Breast epithelium (tissue), 4 donors: Measurements from ENCODE around the gene ZSWIM1. TPM values are rescaled to one million over a fixed set of nuclear protein-coding genes. Genes with fewer than 3 reads are reported as not detected.

ENCODE experiments used
- DNase-seq, 2 donors: peaks; one replicate each; pipeline ENCODE4 v3.0.0-alpha.2; 2019; ENCODE audit warnings: low spot score in 2 of 2
- H3K27ac ChIP-seq, 2 donors: fragments of 200-600 bp; sonication (generic) in 1 of 2; one replicate each; pipeline ENCODE4 v1.5.1; 2016 to 2019; ENCODE audit warnings: mild to moderate bottlenecking in 1 of 2
- H3K27me3 ChIP-seq, 2 donors: fragments of 200-600 bp; sonication (generic) in 1 of 2; one replicate each; pipeline versions ENCODE4 v1.5.1 to v1.6.0; 2017 to 2019; ENCODE audit warnings: control low read depth in 1 of 2, mild to moderate bottlenecking in 1 of 2
- H3K36me3 ChIP-seq: fragments of 200-600 bp; one replicate; pipeline ENCODE4 v1.5.1; 2019
- H3K4me1 ChIP-seq, 2 donors: fragments of 200-600 bp; sonication (generic); one replicate each; pipeline ENCODE4 v1.5.1; 2016 to 2019; ENCODE audit warnings: control low read depth in 1 of 2
- H3K4me3 ChIP-seq, 3 donors: fragments of 200-600 bp; sonication (generic); 1 replicate in 2 of 3; 2 replicates in 1 of 3; pipeline ENCODE4 v1.5.1; 2016 to 2019; ENCODE audit warnings: mild to moderate bottlenecking in 3 of 3, moderate library complexity in 2 of 3
- H3K9me3 ChIP-seq, 2 donors: fragments of 200-600 bp; sonication (generic) in 1 of 2; one replicate each; pipeline ENCODE4 v1.5.1; 2016 to 2019; ENCODE audit warnings: control low read depth in 1 of 2
- CTCF ChIP-seq, 3 donors: fragments of 450-650 bp; IDR thresholded peaks; one replicate each; pipeline ENCODE4 v1.5.1; 2016 to 2017; ENCODE audit warnings: antibody characterized with exemption in 3 of 3, mild to moderate bottlenecking in 3 of 3, moderate library complexity in 3 of 3
- POLR2A ChIP-seq: fragments of 450-650 bp; IDR thresholded peaks from one replicate; pipeline ENCODE4 v1.6.1; 2016; ENCODE audit warnings: antibody characterized with exemption, mild to moderate bottlenecking, moderate library complexity
- POLR2AphosphoS5 ChIP-seq, 3 donors: sonication (generic); formaldehyde crosslinking; IDR thresholded peaks; one replicate each; pipeline ENCODE4 v1.6.1; 2017; ENCODE audit warnings: antibody characterized with exemption in 3 of 3
- intact Hi-C: fragments of 100-400 bp; cut with DNase I; formaldehyde crosslinking; loops from one replicate; pipeline ENCODE4 v1.15.1; 2023; ENCODE audit warnings: low total_unique reads
- total RNA-seq, 3 donors: library from RNA; depleted of rRNA; stranded (reverse); fragments of >200 nt; gene quantifications; one replicate each; pipeline ENCODE4 v1.1.0, GENCODE V29; 2016

Gene ZSWIM1
- total RNA-seq, 3 donors from 2014 or later: 6.9 to 11.4 (median 7.5) TPM

GRCh38 chr20:45863543-45864470, 17.2 kb upstream of the ZSWIM1 start:
- no peaks in the 10 kb centered on the region for H3K9me3 ChIP-seq
- no peak overlapping the region for H3K4me3 ChIP-seq

GRCh38 chr20:45866454-45866853, 14.6 kb upstream of the ZSWIM1 start:
- Histone ChIP-seq H3K9me3 (no peaks in the 10 kb centered on the region), H3K4me1 (no peaks in the 10 kb centered on the region), H3K27me3 (no peaks in the 10 kb centered on the region), H3K36me3 (no peaks in the 10 kb centered on the region), H3K4me3 (no peak overlapping the region), H3K27ac (no peak overlapping the region)
- intact Hi-C loops: no loop called here
- TF ChIP-seq POLR2A: no peak
- TF ChIP-seq POLR2AphosphoS5 (IDR thresholded peaks at IDR 0.05): no peak
- no peak for TF ChIP-seq CTCF (IDR thresholded peaks at IDR 0.05)
- DNase-seq: no peak

More at GRCh38 chr20:45863543-45864470, 17.2 kb upstream of the ZSWIM1 start:
- DNase-seq: no peak
- H3K36me3 ChIP-seq: no peaks in the 10 kb centered on the region
- TF ChIP-seq POLR2AphosphoS5 (IDR thresholded peaks at IDR 0.05) (no peak), CTCF (IDR thresholded peaks at IDR 0.05) (no peak), POLR2A (no peak)
- H3K27me3 ChIP-seq: no peaks in the 10 kb centered on the region
- H3K27ac ChIP-seq: no peak overlapping the region
- H3K4me1 ChIP-seq: no peaks in the 10 kb centered on the region
- intact Hi-C loops: no loop called here

- Histone ChIP-seq H3K4me1 (no peaks in the 10 kb centered on the region), H3K27me3 (no peaks in the 10 kb centered on the region), H3K36me3 (no peaks in the 10 kb centered on the region), H3K27ac (no peak overlapping the region), H3K9me3 (no peaks in the 10 kb centered on the region), H3K4me3 (no peak overlapping the region)
- DNase-seq: no peak
- intact Hi-C loops: no loop called here
- TF ChIP-seq POLR2A (no peak), POLR2AphosphoS5 (IDR thresholded peaks at IDR 0.05) (no peak), CTCF (IDR thresholded peaks at IDR 0.05) (no peak)
Measured at GRCh38 chr20:45867136-45867818, 13.8 kb upstream of the ZSWIM1 start.

GRCh38 chr20:45867819-45868176, 13.2 kb upstream of the ZSWIM1 start:
- H3K9me3 ChIP-seq: no peaks in the 10 kb centered on the region
- TF ChIP-seq POLR2A (no peak), POLR2AphosphoS5 (IDR thresholded peaks at IDR 0.05) (no peak), CTCF (IDR thresholded peaks at IDR 0.05) (no peak)
- no peaks in the 10 kb centered on the region for H3K4me1 ChIP-seq
- no peaks in the 10 kb centered on the region for H3K36me3 ChIP-seq
- intact Hi-C loops: no loop called here
- no peak overlapping the region for H3K27ac ChIP-seq
- DNase-seq: no peak
- no peak overlapping the region for H3K4me3 ChIP-seq
- H3K27me3 ChIP-seq: no peaks in the 10 kb centered on the region

- TF ChIP-seq POLR2AphosphoS5 (IDR thresholded peaks at IDR 0.05) (no peak), POLR2A (no peak), CTCF (IDR thresholded peaks at IDR 0.05) (no peak)
- peak in 1 of 2 donors; percentile 46 for DNase-seq
- Histone ChIP-seq H3K36me3 (no peaks in the 10 kb centered on the region), H3K4me1 (no peaks in the 10 kb centered on the region), H3K27ac (peak overlapping the region in 1 of 2 donors; percentile 52), H3K27me3 (no peaks in the 10 kb centered on the region), H3K4me3 (no peak overlapping the region), H3K9me3 (no peaks in the 10 kb centered on the region)
- intact Hi-C loops: no loop called here
Measured at GRCh38 chr20:45872626-45873025, 8.4 kb upstream of the ZSWIM1 start.
